GM23338 (cell line): ENCODE results near the gene PDE1C. TPM values are rescaled to one million over a fixed set of nuclear protein-coding genes. Genes with fewer than 3 reads are reported as not detected.

Experiments used
- ATAC-seq: fragments of 200-7000 bp; cut with Tn5 transposase; 3 replicates; pipeline ENCODE4 v1.9.1; 2020
- DNase-seq: peaks from one replicate; pipeline ENCODE4 v3.0.0-alpha.2; 2015; ENCODE audit warnings: low spot score
- H2AFZ ChIP-seq: fragments of 200-600 bp; sonication (generic); 2 replicates; pipeline ENCODE4 v1.8.0; 2016; ENCODE audit warnings: antibody characterized with exemption, mild to moderate bottlenecking, moderate library complexity
- H3F3A ChIP-seq: fragments of 200-600 bp; sonication (generic); replicated peaks from 2 replicates; pipeline ENCODE4 v1.8.0; 2017; ENCODE audit warnings: antibody characterized with exemption, mixed run types, low read depth
- H3K27ac ChIP-seq: fragments of 200-600 bp; sonication (generic); 2 replicates; pipeline ENCODE4 v1.6.1; 2016; ENCODE audit warnings: low read depth
- H3K27me3 ChIP-seq: fragments of 200-600 bp; sonication (generic); 2 replicates; pipeline ENCODE4 v1.8.0; 2016; ENCODE audit warnings: mild to moderate bottlenecking, mixed run types, moderate library complexity; ENCODE audit not compliant: insufficient read depth
- H3K36me3 ChIP-seq: fragments of 200-600 bp; sonication (generic); 2 replicates; pipeline ENCODE4 v1.8.0; 2016; ENCODE audit warnings: mild to moderate bottlenecking; ENCODE audit not compliant: insufficient read depth
- H3K4me1 ChIP-seq: fragments of 200-600 bp; sonication (generic); 2 replicates; pipeline ENCODE4 v1.8.0; 2016; ENCODE audit warnings: mild to moderate bottlenecking, moderate library complexity; ENCODE audit not compliant: insufficient read depth
- H3K4me2 ChIP-seq: fragments of 200-600 bp; sonication (generic); 2 replicates; pipeline ENCODE4 v1.7.1; 2017; ENCODE audit warnings: mixed run types
- H3K4me3 ChIP-seq: fragments of 200-600 bp; sonication (generic); 2 replicates; pipeline ENCODE4 v1.6.1; 2016; ENCODE audit warnings: mixed run types
- H3K79me2 ChIP-seq: fragments of 200-600 bp; sonication (generic); replicated peaks from 2 replicates; pipeline ENCODE4 v1.8.0; 2017; ENCODE audit warnings: mild to moderate bottlenecking; ENCODE audit not compliant: insufficient read depth
- H3K9me2 ChIP-seq: fragments of 200-600 bp; sonication (generic); 2 replicates; pipeline ENCODE4 v1.8.0; 2017; ENCODE audit not compliant: insufficient read depth
- H4K20me1 ChIP-seq: fragments of 200-600 bp; sonication (generic); replicated peaks from 2 replicates; pipeline ENCODE4 v1.8.0; 2017; ENCODE audit warnings: mild to moderate bottlenecking; ENCODE audit not compliant: insufficient read depth
- H3K27ac Mint-ChIP-seq: 2 replicates; pipeline ENCODE4 v1.8.0; 2020; ENCODE audit warnings: inconsistent platforms, mild to moderate bottlenecking, moderate library complexity, mixed read lengths
- H3K27me3 Mint-ChIP-seq: 3 replicates; pipeline ENCODE4 v1.8.0; 2022; ENCODE audit warnings: low read depth, mild to moderate bottlenecking, moderate library complexity, mixed read lengths, inconsistent platforms; ENCODE audit not compliant: insufficient read depth, poor library complexity
- H3K36me3 Mint-ChIP-seq: 3 replicates; pipeline ENCODE4 v1.8.0; 2021; ENCODE audit warnings: low read depth, mild to moderate bottlenecking, inconsistent platforms, moderate library complexity, mixed read lengths
- H3K4me1 Mint-ChIP-seq: 3 replicates; pipeline ENCODE4 v1.8.0; 2020; ENCODE audit warnings: mild to moderate bottlenecking, inconsistent platforms, mixed read lengths
- H3K4me3 Mint-ChIP-seq: 3 replicates; pipeline ENCODE4 v1.8.0; 2021; ENCODE audit warnings: moderate library complexity, mild to moderate bottlenecking, inconsistent platforms, mixed read lengths
- H3K9me3 Mint-ChIP-seq: 3 replicates; pipeline ENCODE4 v1.8.0; 2020; ENCODE audit warnings: moderate library complexity, mild to moderate bottlenecking, inconsistent platforms, mixed read lengths
- CREB1 ChIP-seq: fragments of 250-450 bp; sonication (Bioruptor Pico); IDR thresholded peaks from 2 replicates; pipeline ENCODE4 v1.5.0; 2020; ENCODE audit warnings: low read depth, mild to moderate bottlenecking, moderate library complexity
- CTCF ChIP-seq, 2 experiments: fragments of 200-600 bp in 1 of 2; sonication (generic) in 1 of 2; conservative IDR thresholded peaks; 2 replicates each; pipeline versions ENCODE4 v1.5.1 to v1.6.1; 2016 to 2017; ENCODE audit warnings: antibody characterized with exemption in 2 of 2, low read depth in 2 of 2, mild to moderate bottlenecking in 2 of 2, moderate library complexity in 1 of 2
- ETS1 ChIP-seq: IDR thresholded peaks from 2 replicates; pipeline ENCODE4 v1.6.1; 2016; ENCODE audit warnings: antibody characterized with exemption
- EZH2 ChIP-seq: fragments of 200-600 bp; sonication (generic); IDR thresholded peaks from one replicate; pipeline ENCODE4 v1.8.0; 2017; ENCODE audit warnings: antibody characterized with exemption, mild to moderate bottlenecking, low read depth; ENCODE audit not compliant: unreplicated experiment
- EZH2phosphoT487 ChIP-seq: fragments of 200-600 bp; sonication (generic); IDR thresholded peaks from one replicate; pipeline ENCODE4 v1.8.1; 2018; ENCODE audit warnings: antibody characterized with exemption; ENCODE audit not compliant: unreplicated experiment
- JUNB ChIP-seq: IDR thresholded peaks from one replicate; pipeline ENCODE4 v1.6.1; 2016; ENCODE audit warnings: antibody characterized with exemption; ENCODE audit not compliant: unreplicated experiment
- NANOG ChIP-seq: IDR thresholded peaks from 2 replicates; pipeline ENCODE4 v1.6.1; 2016; ENCODE audit warnings: antibody characterized with exemption, borderline replicate concordance
- POLR2AphosphoS5 ChIP-seq: IDR thresholded peaks from 2 replicates; pipeline ENCODE4 v1.6.1; 2016; ENCODE audit warnings: antibody characterized with exemption, low read depth
- STAT1 ChIP-seq: IDR thresholded peaks from one replicate; pipeline ENCODE4 v1.6.1; 2016; ENCODE audit warnings: antibody characterized with exemption; ENCODE audit not compliant: unreplicated experiment
- ZNF114 ChIP-seq: fragments of 250-450 bp; sonication (Bioruptor Pico); IDR thresholded peaks from 2 replicates; pipeline ENCODE4 v1.5.0; 2020; ENCODE audit warnings: mild to moderate bottlenecking, moderate library complexity
- ZNF331 ChIP-seq: fragments of 250-450 bp; sonication (Bioruptor Pico); IDR thresholded peaks from 2 replicates; pipeline ENCODE4 v1.5.0; 2020; ENCODE audit warnings: low read depth, mild to moderate bottlenecking, moderate library complexity
- ZNF462 ChIP-seq: fragments of 250-450 bp; sonication (Bioruptor Pico); IDR thresholded peaks from 2 replicates; pipeline ENCODE4 v1.5.0; 2020; ENCODE audit warnings: mild to moderate bottlenecking, moderate library complexity
- polyA plus RNA-seq: library from polyadenylated mRNA; unstranded; fragments of >200 nt; fragmentation: Nextera tagmentation; extraction: Ambion mirVana; gene quantifications from 2 replicates; pipeline ENCODE4 v1.2.1, GENCODE V29; 2016
- total RNA-seq: library from RNA; depleted of rRNA; stranded (reverse); fragments of >200 nt; shearing (Covaris generic); gene quantifications from 2 replicates; pipeline ENCODE4 v1.2.3, GENCODE V29; 2014
- TF ChIP-seq, protein P1 (sequence below): IDR thresholded peaks from one replicate; pipeline ENCODE4 v1.6.1; 2018; ENCODE audit warnings: antibody characterized with exemption; ENCODE audit not compliant: unreplicated experiment

The PDE1C gene
- total and polyA plus RNA-seq, 2 experiments from 2014 or later, result 0.28 TPM; not detected in 1

DNA sequence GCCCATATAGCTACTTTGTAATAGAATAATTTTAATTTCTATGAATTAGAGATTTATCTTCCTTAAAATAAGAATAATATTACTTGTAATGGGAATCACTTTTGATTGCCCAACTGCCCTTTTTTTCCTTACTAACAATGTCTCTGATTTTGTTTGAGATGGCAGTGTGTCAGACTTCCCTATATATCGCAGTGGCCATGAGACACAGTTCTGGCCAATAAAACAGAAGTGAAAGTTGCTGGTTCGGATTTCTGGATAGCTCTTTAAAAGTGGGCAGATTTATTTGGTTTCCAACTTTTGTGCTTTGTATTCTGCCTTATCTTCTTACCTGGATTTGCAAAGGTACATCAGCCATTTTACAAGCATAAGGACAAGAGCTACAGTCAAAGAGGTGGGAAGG is 213.0 kb downstream of the PDE1C start:
- TF ChIP-seq NANOG (no peak), ETS1 (no peak), EZH2phosphoT487 (no peak), CREB1 (no peak), ZNF331 (CRISPR knock-in tag) (no peak), CTCF (conservative IDR thresholded peaks at IDR 0.05; ENCODE audit: low read depth in 2 of 2) (no peak), POLR2AphosphoS5 (no peak), JUNB (no peak), STAT1 (no peak), ZNF462 (CRISPR knock-in tag) (no peak), ZNF114 (CRISPR knock-in tag) (no peak), EZH2 (no peak)
- TF ChIP-seq, protein P1, sequence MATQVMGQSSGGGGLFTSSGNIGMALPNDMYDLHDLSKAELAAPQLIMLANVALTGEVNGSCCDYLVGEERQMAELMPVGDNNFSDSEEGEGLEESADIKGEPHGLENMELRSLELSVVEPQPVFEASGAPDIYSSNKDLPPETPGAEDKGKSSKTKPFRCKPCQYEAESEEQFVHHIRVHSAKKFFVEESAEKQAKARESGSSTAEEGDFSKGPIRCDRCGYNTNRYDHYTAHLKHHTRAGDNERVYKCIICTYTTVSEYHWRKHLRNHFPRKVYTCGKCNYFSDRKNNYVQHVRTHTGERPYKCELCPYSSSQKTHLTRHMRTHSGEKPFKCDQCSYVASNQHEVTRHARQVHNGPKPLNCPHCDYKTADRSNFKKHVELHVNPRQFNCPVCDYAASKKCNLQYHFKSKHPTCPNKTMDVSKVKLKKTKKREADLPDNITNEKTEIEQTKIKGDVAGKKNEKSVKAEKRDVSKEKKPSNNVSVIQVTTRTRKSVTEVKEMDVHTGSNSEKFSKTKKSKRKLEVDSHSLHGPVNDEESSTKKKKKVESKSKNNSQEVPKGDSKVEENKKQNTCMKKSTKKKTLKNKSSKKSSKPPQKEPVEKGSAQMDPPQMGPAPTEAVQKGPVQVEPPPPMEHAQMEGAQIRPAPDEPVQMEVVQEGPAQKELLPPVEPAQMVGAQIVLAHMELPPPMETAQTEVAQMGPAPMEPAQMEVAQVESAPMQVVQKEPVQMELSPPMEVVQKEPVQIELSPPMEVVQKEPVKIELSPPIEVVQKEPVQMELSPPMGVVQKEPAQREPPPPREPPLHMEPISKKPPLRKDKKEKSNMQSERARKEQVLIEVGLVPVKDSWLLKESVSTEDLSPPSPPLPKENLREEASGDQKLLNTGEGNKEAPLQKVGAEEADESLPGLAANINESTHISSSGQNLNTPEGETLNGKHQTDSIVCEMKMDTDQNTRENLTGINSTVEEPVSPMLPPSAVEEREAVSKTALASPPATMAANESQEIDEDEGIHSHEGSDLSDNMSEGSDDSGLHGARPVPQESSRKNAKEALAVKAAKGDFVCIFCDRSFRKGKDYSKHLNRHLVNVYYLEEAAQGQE, result no peak
- Mint-ChIP-seq H3K27me3 (peaks cover 19% of the 10 kb centered on the region), H3K27ac (no peak overlapping the region)

More for the DNA sequence above, 213.0 kb downstream of the PDE1C start:
- Histone ChIP-seq H4K20me1 (no peaks in the 10 kb centered on the region), H3K9me2 (no peaks in the 10 kb centered on the region), H3K4me1 (no peaks in the 10 kb centered on the region), H3K4me2 (no peak overlapping the region), H3K4me3 (no peak overlapping the region), H3K36me3 (no peaks in the 10 kb centered on the region), H3K27ac (no peak overlapping the region), H2AFZ (no peak overlapping the region), H3K79me2 (no peaks in the 10 kb centered on the region), H3K27me3 (peaks cover 35% of the 10 kb centered on the region), H3F3A (no peaks in the 10 kb centered on the region)
- Mint-ChIP-seq H3K36me3 (no peaks in the 10 kb centered on the region), H3K9me3 (no peaks in the 10 kb centered on the region), H3K4me1 (peaks cover 2% of the 10 kb centered on the region; the same call in 1 of the 3 replicates), H3K4me3 (no peak overlapping the region)
- DNase-seq, result no peak
- no peak for ATAC-seq
